K562 (cell line): ENCODE data around the gene HDGFL2. TPM values are rescaled to one million over a fixed set of nuclear protein-coding genes. Genes with fewer than 3 reads are reported as not detected.
A peak's percentile ranks its signal among the peaks of the same experiment; 100 is the strongest.

Experiments
- BDP1 ChIP-seq: IDR thresholded peaks from 3 replicates; pipeline ENCODE4 v1.6.1; 2011; ENCODE audit not compliant: insufficient read length, insufficient read depth
- BRF2 ChIP-seq: IDR thresholded peaks from 3 replicates; pipeline ENCODE4 v1.6.1; 2011; ENCODE audit warnings: borderline replicate concordance, mild to moderate bottlenecking; ENCODE audit not compliant: insufficient read length, insufficient read depth
- CLOCK ChIP-seq: fragments of 250-450 bp; sonication (Bioruptor Pico); IDR thresholded peaks from 2 replicates; pipeline ENCODE4 v1.4.0; 2020; ENCODE audit warnings: mild to moderate bottlenecking, moderate library complexity, borderline replicate concordance
- CREB5 ChIP-seq: fragments of 250-450 bp; sonication (Bioruptor Pico); IDR thresholded peaks from 2 replicates; pipeline ENCODE4 v1.5.0; 2020; ENCODE audit warnings: mild to moderate bottlenecking
- HDAC1 ChIP-seq, 2 experiments: fragments of 450-650 bp; IDR thresholded peaks; 2 replicates each; pipeline ENCODE4 v1.6.1; 2016 to 2017; ENCODE audit warnings: inconsistent platforms in 1 of 2, mild to moderate bottlenecking in 1 of 2, moderate library complexity in 1 of 2
- LEF1 ChIP-seq: fragments of 450-650 bp; IDR thresholded peaks from 2 replicates; pipeline ENCODE4 v1.6.1; 2016; ENCODE audit warnings: mild to moderate bottlenecking
- POLR2AphosphoS5 ChIP-seq: IDR thresholded peaks from 2 replicates; pipeline ENCODE4 v1.6.1; 2011; ENCODE audit warnings: mild to moderate bottlenecking, low read depth, low read length, moderate library complexity; ENCODE audit not compliant: control insufficient read depth, insufficient read depth
- SNAPC5 ChIP-seq: fragments of 250-450 bp; sonication (Bioruptor Pico); IDR thresholded peaks from 2 replicates; pipeline ENCODE4 v1.8.0; 2021; ENCODE audit warnings: moderate library complexity, mild to moderate bottlenecking, inconsistent platforms
- SP2 ChIP-seq: IDR thresholded peaks from 2 replicates; pipeline ENCODE4 v1.6.1; 2011; ENCODE audit warnings: mild to moderate bottlenecking, low read depth, low read length, moderate library complexity; ENCODE audit not compliant: poor library complexity, severe bottlenecking; ENCODE audit errors: extremely low read depth
- TAF1 ChIP-seq: IDR thresholded peaks from 2 replicates; pipeline ENCODE4 v1.6.1; 2011; ENCODE audit warnings: mild to moderate bottlenecking, low read length, moderate library complexity; ENCODE audit not compliant: insufficient read depth, control insufficient read depth, severe bottlenecking; ENCODE audit errors: extremely low read depth
- THRA ChIP-seq: fragments of 450-650 bp; IDR thresholded peaks from 2 replicates; pipeline ENCODE4 v1.6.1; 2017; ENCODE audit warnings: mild to moderate bottlenecking, moderate library complexity
- ZBTB33 ChIP-seq: sonication (generic); formaldehyde crosslinking; IDR thresholded peaks from 2 replicates; pipeline ENCODE4 v1.8.1; 2023; ENCODE audit warnings: mild to moderate bottlenecking, missing genetic modification reagents
- ZNF121 ChIP-seq: sonication (generic); formaldehyde crosslinking; conservative IDR thresholded peaks from 2 replicates; pipeline ENCODE4 v1.8.0; 2022; ENCODE audit warnings: missing genetic modification reagents
- ZNF551 ChIP-seq: fragments of 250-450 bp; sonication (Bioruptor Pico); IDR thresholded peaks from 2 replicates; pipeline ENCODE4 v1.5.0; 2021; ENCODE audit warnings: mild to moderate bottlenecking, moderate library complexity
- ZNF655 ChIP-seq: fragments of 250-450 bp; sonication (Bioruptor Pico); IDR thresholded peaks from 2 replicates; pipeline ENCODE4 v1.5.0; 2021
- polyA plus RNA-seq, 8 experiments: library from polyadenylated mRNA; depleted of rRNA in 4 of 8; stranded (reverse) in 5 of 8; unstranded in 3 of 8; fragments of >200 nt; fragmentation: Nextera tagmentation in 2 of 8; fragmentation: Illumina TruSeq in 1 of 8; extraction: Ambion mirVana in 2 of 8; extraction: Trizol in 1 of 8; gene quantifications; 2 replicates each; pipeline versions ENCODE4 v1.2.1 to v1.2.3, GENCODE V29; 2011 to 2014; ENCODE audit warnings: inconsistent platforms in 1 of 8, missing spikeins in 1 of 8
- total RNA-seq, 7 experiments: library from RNA; depleted of rRNA in 6 of 7; stranded (reverse); fragments of >200 nt in 6 of 7; fragmentation: Illumina TruSeq in 2 of 7; extraction: Trizol in 2 of 7; gene quantifications; 2 replicates each; pipeline versions ENCODE4 v1.2.1 to v1.2.3, GENCODE V29; 2011 to 2021; ENCODE audit warnings: low replicate concordance in 1 of 7

HDGFL2 gene
- total and polyA plus RNA-seq, 9 of the 15 experiments (the other 6 are each of a cell fraction or from before 2014, with no cell fraction given): 0.13 to 61.7 (median 16.0) TPM

- TF ChIP-seq BDP1: no peak
- TF ChIP-seq HDAC1 (IDR thresholded peaks at IDR 0.05): no peak; a peak in 1 of 4 replicates
- TF ChIP-seq CREB5: no peak
- TF ChIP-seq ZNF655 (CRISPR knock-in tag): no peak
- no peak for TF ChIP-seq ZNF121 (CRISPR knock-in tag)
- no peak for TF ChIP-seq LEF1
- TF ChIP-seq TAF1: peak; percentile 55
- TF ChIP-seq ZBTB33 (CRISPR knock-in tag): peak; percentile 60
- TF ChIP-seq CLOCK (CRISPR knock-in tag): no peak
- TF ChIP-seq SP2: peak; percentile 100
- no peak for TF ChIP-seq THRA
- TF ChIP-seq BRF2: no peak
- TF ChIP-seq ZNF551 (CRISPR knock-in tag): no peak
- no peak for TF ChIP-seq SNAPC5 (CRISPR knock-in tag)
- no peak for TF ChIP-seq POLR2AphosphoS5
These were observed 14.3 kb upstream of the HDGFL2 start, which contains the start of gene UBXN6 (continued) for GRCh38 chr19:4457654-4458395.
